GM12892 (cell line): ENCODE measurements around the gene HP1BP3.

Experiments
- POLR2A ChIP-seq: IDR thresholded peaks from 2 replicates; pipeline ENCODE4 v1.6.1; 2011; ENCODE audit warnings: low read depth, low read length, control low read depth
- POLR2AphosphoS5 ChIP-seq: IDR thresholded peaks from 2 replicates; pipeline ENCODE4 v1.6.1; 2011; ENCODE audit warnings: low read depth, low read length, control low read depth
- TAF1 ChIP-seq: IDR thresholded peaks from 2 replicates; pipeline ENCODE4 v1.6.1; 2011; ENCODE audit warnings: low read depth, mild to moderate bottlenecking, control low read depth, low read length, borderline replicate concordance

DNA sequence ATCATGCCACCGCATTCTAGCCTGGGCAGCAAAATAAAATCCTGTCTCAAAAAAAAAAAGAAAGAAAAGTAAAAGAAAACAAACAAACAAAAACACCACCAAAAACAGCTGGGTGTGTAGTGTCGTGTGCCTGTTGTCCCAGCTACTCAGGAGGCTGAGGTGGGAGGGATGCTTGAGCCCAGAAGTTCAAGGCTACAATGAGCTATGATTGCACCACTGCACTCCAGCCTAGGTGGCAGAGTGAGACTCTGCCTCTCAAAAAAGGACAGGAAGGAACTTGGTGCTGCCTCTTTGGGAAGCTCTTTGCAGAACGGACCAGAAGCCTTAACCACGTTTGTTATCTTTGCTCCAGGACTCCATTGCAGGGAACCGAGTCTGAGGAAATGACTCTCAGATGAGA is 80.3 kb downstream of the HP1BP3 start:
- no peak for TF ChIP-seq TAF1
- no peak for TF ChIP-seq POLR2AphosphoS5
- TF ChIP-seq POLR2A: no peak
